Left kidney (tissue), 2 donors: ENCODE measurements around the gene FNDC3B. TPM values are rescaled to one million over a fixed set of nuclear protein-coding genes. Genes with fewer than 3 reads are reported as not detected.
A peak's percentile ranks its signal among the peaks of the same experiment; 100 is the strongest.

Experiments used
- DNase-seq: peaks from one replicate; pipeline ENCODE4 v3.0.0-alpha.2; 2013
- polyA plus RNA-seq: library from polyadenylated mRNA; unstranded; fragments of 120-200 nt; gene quantifications from one replicate; pipeline ENCODE4 v1.2.1, GENCODE V29; 2013; ENCODE audit not compliant: insufficient read length

Gene FNDC3B
- polyA plus RNA-seq, 1 donor: 62.2 TPM

DNA sequence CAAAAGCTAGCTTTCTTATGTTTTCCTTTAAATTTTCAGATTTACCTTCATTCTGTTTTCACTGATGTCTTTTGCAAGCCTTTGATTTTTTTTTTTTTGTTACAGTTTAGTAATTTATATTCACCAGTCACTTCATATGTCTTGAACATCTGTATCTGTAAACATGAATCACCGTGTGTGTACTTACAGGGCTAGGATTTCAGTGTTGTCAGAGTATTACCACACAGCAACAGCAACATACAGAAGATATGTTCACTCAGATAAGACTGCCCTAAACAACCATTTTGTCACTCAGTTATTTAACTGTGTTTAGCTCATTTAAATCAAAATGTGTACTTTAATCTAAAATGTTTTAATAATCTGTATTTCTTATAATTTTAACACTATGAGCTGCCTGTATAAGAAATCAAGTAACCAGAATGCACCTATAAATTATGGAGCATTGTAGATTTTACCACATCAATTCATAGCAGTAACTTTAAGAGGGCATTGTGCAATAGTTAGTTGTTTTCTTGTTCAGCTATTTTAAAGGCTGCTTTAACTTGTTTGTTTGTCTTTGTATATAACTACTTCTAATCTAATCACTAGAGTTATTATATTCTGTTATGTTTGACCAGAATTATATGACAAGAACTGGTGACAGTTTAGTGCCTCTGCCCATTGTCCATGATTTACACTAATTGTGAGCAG, 358.5 kb downstream of the FNDC3B start:
- DNase-seq: no peak

DNA sequence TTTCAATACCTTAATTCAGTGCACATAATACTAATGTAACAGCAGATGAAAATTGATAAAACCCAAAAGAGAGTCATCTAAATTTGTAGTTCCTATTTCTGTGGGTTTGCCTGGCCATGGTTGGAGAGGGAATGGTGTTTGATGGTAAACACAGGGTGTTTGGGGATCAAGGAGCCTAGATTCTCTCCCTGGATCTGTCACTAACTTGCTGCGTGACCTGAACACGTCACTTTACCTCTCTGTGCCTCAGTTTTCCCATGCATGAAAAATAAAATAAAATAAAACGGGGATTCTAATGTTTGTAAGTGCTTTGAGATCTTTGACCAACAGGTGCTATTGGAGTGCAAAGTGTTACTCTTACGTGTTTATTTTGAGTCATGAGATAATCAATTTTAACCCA, 359.1 kb downstream of the FNDC3B start:
- no peak for DNase-seq

DNA sequence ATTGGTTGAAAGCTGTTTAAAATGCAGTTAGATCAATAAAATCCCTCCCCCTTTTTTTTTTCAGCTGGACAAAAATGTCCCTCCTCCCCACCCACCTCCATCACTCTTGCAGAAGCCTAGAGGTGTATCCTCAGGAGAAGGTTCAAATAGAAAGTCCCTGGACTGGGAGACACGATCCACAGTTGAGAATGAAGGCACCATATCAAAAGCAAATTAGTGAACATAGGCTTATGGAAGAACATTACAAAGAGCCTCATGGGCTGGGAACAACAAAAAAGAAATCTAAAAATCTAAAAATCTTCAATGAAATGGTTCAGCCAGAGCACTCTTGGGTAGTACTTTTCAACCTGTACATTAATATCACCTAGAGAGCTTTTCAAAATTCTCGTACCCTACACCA, 362.7 kb downstream of the FNDC3B start:
- DNase-seq: no peak

DNA sequence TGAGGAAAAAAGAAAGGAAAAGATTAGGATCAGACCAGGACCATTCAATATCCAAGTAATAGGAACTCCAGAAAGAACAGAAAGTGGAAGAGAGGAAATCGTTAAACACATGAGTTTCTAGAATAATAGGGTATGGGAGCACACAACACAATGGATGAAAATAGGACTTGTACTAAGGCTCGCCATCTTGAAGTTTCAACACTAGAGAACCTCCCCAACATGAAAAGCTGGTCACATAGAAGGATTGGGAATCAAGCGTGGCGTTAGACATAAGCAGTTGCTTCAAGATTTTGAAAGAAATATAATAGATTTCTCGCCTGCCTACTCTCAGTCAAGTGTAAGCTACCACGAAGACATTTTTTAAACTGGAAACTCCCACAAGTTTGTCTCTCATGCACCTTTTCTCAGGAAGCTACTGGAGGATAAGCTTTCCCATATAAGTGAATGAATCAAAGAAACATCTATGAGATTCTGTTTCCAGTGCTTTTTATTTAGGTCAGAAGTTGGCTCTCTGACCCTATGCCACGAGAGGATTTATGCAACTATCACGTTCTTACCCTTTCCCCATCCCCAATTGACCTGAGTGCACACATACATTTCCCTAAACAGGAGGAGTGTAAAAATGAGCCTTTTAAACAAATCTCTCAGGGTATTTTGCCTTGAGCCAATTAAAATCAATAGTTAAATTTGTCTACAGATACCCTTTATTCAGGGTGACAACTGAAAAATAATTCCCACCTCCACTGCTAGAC, 363.7 kb downstream of the FNDC3B start:
- DNase-seq: no peak

DNA sequence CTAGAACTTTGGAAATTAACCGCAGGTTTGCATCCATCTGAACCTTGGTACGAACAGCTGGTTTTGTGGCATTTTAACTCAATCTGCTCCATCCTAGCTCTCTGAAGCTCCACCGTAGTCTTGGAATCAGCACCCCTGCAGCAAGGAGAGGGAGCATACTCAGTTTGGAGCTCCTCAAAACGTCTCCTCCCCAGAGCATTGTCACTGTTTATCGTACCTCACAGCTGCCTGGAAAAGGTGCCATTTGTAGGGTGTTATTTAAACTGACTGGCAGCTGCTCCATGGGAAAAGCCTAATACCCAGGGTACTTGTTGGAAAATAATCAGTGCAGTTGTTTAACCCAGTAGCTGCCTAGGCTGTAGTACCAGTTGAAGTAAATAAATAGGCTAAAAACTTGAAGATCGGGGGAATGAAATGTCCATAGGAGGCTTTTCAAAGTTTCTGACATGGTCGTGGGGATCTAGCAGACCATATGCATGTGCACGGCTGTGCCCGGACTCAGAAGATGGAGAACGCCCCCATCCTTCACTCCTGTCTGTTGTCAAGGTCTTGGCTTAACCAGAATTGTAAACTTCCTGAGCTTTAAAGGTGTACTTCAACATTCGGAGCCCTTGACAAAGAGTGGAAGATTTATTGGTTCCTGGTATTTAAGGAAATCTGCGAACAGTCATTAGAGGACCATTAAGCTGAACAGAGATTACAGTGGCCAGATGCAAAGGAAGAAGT, 365.0 kb downstream of the FNDC3B start:
- DNase-seq: no peak

DNA sequence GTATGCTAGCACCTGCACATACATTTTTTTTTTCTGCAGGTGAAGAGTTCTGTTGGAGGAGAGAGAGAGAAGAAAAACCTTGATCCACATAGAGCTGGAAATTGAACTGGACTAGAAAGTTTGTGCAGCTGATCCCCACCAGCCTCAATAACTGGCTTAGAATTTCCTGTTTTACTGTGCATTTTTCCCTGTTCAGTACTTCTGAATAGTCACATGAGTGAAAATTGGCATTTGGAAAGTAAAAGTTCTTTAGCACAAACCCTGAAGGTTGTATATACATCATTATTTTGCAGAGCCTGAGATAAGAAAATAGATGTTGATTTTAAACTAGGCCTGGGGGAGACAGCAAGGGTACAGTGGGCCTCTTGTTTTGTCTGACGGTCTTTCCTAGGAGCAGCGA, 366.5 kb downstream of the FNDC3B start:
- DNase-seq: no peak

DNA sequence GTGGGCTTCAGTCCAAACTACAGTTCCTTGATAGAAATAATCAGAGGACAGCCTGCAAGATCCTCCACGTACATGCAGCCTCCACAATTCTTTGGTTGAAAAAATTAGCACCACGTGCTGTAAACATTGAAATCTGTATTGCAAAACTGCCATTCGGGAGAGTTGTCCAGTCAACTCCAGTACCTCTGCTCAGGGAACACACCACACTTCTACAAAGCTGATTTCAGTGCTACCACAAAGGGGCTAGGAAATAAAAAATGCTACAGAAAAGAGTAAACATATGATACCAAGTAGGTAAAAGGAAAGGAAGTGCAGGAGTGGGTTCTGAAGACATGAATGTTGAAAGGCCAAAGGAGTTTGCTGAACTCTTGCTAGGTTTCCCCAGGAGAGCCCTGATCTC, 368.5 kb downstream of the FNDC3B start:
- DNase-seq: no peak

DNA sequence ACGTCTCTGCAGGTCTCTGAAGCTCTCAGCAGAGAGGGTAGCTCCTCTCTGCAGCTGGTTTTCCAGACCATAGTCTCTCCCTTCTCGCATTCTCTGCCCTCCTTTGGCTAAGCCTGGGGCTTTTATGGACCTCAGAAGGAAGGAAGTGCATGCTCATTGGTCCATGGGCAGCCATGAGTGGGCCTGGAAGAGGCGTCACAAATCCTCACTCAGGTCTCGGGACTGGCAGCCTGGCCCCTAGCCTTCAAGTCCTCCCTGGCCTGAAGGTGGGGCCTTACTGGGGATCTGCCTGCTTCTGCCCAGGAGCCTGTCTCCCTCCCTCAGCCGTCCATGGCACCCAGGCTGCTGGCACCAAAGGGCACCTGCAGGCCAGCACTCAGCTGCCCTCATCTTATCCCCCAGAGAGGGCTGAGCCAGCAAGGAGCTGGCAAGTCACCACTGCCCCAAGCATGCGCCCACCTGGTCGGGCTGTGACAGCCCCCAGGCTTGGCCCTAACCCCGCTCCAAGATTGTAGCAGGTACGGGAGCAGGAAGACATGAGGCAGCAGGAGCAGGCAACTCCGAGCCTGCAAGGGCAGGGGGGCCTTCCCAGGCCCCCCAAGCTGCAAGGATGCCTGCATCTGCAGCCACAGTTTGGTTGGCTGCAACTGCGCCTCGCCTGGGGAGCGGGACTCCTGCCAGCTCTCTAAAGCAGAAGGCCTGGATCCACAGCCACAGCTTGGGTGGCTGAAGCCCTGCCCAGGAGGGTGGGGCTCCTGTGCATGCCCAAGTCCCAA, 371.5 kb downstream of the FNDC3B start:
- DNase-seq: no peak

DNA sequence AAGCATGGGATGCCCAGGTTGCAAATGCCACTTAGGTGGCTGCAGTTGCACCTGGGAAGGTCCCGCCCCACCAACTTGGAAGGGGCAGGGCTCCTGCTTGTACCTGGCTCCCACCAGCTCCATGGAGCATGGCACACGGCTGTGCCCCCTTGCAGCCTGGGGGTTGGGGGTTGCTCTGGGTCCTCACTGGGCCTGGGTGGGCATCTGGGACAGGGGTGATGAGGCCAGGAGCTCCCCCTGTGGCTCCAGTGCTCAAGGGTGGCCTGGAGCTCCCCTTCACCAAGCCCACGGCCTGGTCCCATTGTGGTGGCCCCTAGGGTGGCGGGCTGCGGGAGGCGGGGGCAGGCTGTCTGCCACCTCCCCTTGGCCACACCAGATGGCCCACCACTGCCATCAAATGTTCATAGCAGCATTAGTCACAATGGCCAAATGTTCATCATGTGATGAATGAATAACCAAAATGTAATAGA, 372.1 kb downstream of the FNDC3B start:
- DNase-seq: no peak

DNA sequence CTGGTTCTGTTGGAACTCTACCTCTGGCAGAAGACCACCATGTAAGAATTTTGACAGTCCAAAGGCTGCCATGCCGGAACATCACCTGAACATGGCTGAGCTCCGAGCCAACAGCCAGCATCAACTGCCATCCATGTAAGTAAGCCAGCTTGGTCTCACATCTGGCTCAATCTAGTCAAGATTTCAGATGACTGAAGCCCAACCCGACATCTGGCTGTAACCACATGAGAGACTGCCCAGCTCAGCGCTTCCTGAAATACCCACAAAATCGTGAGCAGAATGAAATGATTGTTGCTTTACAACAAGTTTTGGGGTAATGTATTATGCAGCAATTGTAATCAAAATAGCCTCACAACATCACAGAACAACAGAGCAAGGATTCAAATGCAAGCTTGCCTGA, 375.9 kb downstream of the FNDC3B start:
- no peak for DNase-seq

DNA sequence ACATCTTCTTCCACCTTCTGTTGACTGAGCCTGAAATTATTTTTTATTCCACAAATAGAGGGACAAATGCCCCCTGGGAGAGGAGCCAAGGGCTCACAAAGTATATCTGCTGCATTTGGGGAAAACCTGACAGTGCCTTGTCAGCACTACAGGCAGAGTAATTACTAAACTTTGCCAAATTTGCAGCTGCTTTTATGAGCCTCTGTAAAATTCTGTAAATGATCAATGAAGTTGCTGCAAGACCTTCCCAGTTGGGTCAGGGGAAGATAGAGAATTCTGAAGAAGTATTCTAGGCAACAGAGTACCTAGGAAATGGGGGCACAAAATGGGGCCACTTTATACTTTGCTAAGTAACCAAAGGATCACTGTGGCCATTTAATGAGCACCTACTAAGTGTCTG, 398.3 kb downstream of the FNDC3B start:
- DNase-seq: no peak

DNA sequence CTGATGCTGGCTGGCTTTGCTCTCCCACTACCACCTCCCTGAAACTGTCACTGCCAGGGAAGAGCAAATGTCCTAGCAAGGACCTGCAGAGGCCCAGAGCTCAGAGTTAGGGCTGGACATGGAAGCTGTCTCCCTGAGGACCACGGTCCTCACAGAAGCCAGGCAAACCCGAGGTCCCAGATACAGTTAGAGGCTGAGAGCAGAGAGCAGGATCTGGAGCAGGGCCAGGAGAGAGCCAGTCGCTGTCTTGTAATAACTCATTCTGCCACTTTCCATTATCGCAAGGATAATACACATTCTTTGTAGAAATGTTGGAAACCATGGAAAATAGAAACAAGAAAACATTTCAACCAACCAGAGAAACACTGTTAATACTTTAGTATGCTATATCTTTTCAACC, 398.8 kb downstream of the FNDC3B start:
- no peak for DNase-seq

DNA sequence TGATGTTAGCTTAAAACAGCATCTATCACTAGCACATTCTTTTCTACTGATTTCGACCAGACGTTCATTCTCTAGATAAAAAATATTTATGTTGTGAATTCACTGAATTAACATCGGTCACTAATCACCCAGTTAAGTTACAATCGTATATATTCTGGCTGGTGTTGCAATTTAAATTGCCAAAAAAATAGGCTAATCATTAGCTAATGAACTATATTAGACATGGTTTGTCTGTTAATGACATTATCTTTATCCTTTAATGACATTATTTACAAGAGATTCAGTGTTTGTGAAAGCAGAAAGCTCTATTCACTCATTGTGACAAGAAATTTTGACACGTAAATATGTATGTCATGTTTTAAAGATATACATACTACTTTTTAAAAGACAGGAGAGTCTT, 402.2 kb downstream of the FNDC3B start:
- no peak for DNase-seq

DNA sequence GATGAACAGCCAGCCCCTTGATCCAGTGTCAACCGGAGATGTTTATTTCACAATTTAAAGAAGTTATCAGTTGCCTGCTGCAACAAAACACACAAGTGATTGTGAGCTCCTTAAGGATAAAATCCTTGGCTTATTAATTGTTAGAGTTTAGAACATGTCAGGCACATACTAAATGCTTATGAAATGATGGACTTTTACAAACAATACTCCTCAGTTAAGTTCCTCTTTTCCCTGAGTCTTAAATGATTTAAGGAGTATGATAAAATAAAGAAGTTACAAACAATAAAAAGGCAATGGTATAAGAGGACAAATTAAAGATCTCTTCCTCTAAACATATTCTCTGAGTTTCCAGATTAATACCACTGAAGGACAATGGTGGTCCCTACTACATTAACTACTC, 403.2 kb downstream of the FNDC3B start:
- no peak for DNase-seq

DNA sequence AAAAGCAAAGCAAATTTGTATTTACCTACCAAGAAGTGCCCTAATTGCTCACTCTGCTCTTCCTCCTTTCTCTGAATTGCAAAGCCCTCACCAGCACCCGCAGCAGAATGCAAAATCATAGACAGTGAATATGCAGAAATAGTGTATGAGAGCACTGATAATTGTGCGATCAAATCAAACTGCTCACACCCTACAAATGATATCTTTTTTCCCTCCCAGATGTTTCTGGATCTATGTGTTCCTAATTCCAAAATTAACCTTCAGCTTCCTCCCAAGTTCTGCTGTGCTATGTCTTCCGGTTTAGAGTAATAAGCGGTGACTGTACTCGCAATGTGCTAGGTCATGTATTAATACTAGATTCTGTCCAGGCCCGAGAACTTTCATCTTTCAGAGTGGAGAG, 405.4 kb downstream of the FNDC3B start:
- DNase-seq: no peak

DNA sequence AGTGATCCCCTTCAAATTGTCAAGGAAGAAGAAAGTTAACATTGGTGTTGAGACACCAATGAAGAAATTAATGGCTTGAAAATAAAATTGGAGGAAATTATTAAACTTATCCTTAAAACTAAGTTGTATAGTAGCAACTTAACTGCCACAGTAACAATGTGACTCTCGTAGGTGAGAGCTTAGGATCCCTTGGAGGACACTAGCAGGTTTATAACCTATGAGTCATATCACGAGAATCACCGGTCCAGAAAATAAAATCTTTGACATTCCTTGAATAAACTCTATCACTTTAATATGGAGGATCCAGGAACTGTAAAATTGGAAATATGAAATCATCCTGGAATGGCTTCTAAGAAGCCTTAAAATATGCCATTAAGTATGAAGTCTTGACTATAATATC, 406.8 kb downstream of the FNDC3B start:
- no peak for DNase-seq

DNA sequence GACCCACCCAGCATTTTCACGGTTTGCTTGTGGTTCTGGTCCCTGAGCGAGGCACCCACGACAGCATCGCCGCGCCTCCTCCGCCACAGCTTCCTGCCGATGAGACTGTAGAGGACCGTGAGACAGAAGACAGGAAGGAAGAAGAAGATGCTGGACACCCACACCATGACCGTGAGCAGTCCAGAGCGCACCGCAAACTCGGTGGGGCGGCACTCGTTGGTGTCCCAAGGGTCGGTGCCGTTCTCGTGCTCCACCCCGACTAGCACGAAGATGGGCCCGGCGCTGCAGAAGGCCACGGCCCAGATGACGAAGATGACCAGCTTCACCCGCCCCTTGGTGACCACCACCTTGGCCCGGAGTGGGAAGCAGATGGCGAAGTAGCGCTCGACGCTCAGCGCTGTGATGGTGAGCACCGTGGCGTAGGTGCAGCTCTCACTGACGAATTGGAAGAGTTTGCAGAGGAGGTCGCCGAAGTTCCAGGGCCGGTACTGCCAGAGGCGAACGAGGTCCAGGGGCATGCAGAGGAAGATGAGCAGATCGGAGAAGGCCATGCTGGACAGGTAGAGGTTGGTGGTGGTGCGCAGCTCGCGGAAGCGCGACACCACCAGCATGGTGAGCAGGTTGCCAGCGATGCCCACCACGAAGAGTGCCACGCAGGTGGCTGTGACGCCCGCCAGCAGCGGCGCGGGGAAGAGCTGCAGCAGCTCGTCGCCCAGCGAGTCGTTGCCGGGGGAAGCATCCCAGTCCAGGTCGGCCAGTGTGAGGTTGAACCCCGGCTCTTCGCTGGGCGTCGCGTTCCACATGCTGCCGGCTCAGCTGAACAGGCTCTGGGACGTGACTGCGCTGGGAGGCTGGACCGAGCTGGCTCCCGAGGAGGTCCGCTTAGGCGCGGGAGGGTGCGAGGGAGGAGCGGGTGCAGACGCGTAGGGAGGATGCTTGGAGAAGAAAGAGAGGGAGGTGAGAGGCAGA, 408.5 kb downstream of the FNDC3B start, which contains the start of gene GHSR:
TSS of gene GHSR (minus strand) at position 846 of the 969 bp plus-strand sequence. CDS start at position 803, 43 bp downstream.
- no peak for DNase-seq

DNA sequence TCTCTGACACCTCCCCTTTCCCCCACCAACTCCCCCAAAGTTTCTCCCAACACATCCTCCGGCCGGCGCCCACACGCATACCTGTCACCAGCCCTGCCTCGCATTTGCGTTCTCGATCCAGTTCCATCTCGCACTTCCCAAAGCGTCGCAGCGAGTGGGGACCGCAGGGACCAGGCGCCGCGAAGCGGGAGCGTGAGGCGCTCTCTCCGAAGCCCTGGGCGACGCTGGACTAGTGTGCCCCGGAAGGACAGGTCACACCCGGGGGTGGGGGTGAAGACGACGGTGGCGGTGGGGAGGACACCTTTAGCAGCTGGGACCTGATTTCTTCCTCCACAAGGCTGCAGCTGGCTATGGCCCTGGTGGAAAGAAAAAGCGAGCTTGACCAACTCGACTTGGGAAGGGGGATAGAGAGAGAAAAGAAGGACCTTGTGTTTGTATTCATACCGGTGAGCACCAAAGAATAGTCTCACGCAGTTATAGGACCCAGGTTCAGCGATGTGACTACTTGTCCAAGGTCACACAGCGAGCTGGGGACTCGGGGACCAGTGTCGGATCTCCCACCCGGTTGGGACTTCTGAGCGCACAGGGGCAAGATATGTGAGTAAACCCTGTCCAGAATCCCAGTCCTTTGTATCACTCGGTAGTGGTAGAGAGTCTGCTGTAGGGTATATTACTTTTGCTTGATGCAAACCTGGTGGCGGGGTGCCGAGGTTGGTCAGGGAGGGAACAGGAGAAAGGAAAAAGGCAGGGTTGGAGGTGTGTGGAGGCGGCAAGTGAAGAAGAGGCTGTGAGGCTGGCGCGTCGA, 409.5 kb downstream of the FNDC3B start:
- no peak for DNase-seq

DNA sequence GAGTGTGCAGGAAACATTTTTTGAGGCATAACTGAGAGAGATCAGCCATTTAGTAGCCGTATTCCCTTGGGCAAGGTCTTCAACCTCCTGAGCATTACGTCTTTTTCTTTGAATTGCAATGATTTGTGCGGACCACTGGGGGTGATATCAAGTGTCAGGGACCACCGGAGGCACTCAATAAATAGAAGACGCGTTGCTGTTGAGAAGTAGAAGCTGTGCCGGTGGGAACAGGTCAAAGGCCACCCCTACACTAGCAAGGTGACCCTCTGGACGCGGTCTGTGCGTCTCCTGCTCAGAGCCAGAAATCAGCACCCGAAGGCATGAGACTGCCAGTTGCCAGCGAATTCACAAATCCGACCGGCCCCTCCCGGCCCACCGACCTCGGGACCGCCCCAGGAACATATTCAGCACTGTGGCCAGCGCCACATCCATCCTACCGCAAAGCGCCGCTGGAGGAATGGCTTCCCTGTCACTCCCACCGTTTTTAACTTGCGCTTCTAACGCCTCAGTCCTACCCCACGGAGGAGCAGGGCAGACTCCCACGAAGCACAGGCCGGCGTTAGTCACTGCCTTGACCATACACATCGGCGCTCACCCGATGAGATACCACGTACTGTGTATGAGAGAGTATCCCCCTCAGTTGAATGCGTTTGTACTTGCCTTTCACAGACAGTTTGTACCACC, 410.2 kb downstream of the FNDC3B start:
- DNase-seq: peak; percentile 66
